Type B pancreatic cell (in vitro differentiated cells): ENCODE data around the gene ADAM33. TPM values are rescaled to one million over a fixed set of nuclear protein-coding genes. Genes with fewer than 3 reads are reported as not detected.

Experiments
- DNase-seq: peaks from one replicate; pipeline ENCODE4 v3.0.0; 2021; ENCODE audit warnings: mixed read lengths; ENCODE audit not compliant: unreplicated experiment; ENCODE audit errors: extremely low spot score
- H3K27ac Mint-ChIP-seq: 2 replicates; pipeline ENCODE4 v1.8.0; 2021; ENCODE audit warnings: mild to moderate bottlenecking, mixed read lengths
- H3K27me3 Mint-ChIP-seq: 2 replicates; pipeline ENCODE4 v1.8.0; 2021; ENCODE audit warnings: mixed read lengths
- H3K36me3 Mint-ChIP-seq: 2 replicates; pipeline ENCODE4 v1.8.0; 2021; ENCODE audit warnings: mixed read lengths
- H3K4me1 Mint-ChIP-seq: one replicate; pipeline ENCODE4 v1.8.0; 2021; ENCODE audit warnings: mixed read lengths; ENCODE audit not compliant: unreplicated experiment
- H3K4me3 Mint-ChIP-seq: 2 replicates; pipeline ENCODE4 v1.8.0; 2021; ENCODE audit warnings: mild to moderate bottlenecking, mixed read lengths
- H3K9me3 Mint-ChIP-seq: 2 replicates; pipeline ENCODE4 v1.8.0; 2021; ENCODE audit warnings: mixed read lengths
- CTCF ChIP-seq: fragments of 200-600 bp; sonication (generic); conservative IDR thresholded peaks from 2 replicates; pipeline ENCODE4 v1.5.0; 2021; ENCODE audit warnings: antibody characterized with exemption, mild to moderate bottlenecking
- total RNA-seq: library from RNA; stranded (reverse); gene quantifications from 2 replicates; pipeline ENCODE4 v1.2.1, GENCODE V29; 2021; ENCODE audit warnings: low replicate concordance

Gene ADAM33
- total RNA-seq, 1 donor from 2014 or later: 8.2 TPM

- Mint-ChIP-seq H3K4me1 (peaks cover 9% of the 10 kb centered on the region), H3K4me3 (no peak overlapping the region), H3K27me3 (peaks cover 3% of the 10 kb centered on the region), H3K27ac (no peak overlapping the region), H3K9me3 (no peaks in the 10 kb centered on the region), H3K36me3 (no peaks in the 10 kb centered on the region)
- TF ChIP-seq CTCF: no peak
- DNase-seq: no peak
These were observed 27.9 kb downstream of the ADAM33 start for GRCh38 chr20:3653921-3654320.

GRCh38 chr20:3652676-3653596 lies 28.9 kb downstream of the ADAM33 start:
- H3K4me3 Mint-ChIP-seq: no peak overlapping the region
- H3K9me3 Mint-ChIP-seq: no peaks in the 10 kb centered on the region
- H3K27me3 Mint-ChIP-seq: no peaks in the 10 kb centered on the region
- peaks cover 5% of the 10 kb centered on the region for H3K36me3 Mint-ChIP-seq
- TF ChIP-seq CTCF: no peak
- DNase-seq: no peak
- H3K27ac Mint-ChIP-seq: no peak overlapping the region
- peaks cover 13% of the 10 kb centered on the region for H3K4me1 Mint-ChIP-seq

- TF ChIP-seq CTCF: no peak
- no peak for DNase-seq
- no peak overlapping the region for H3K27ac Mint-ChIP-seq
- peaks cover 16% of the 10 kb centered on the region for H3K4me1 Mint-ChIP-seq
- peaks cover 10% of the 10 kb centered on the region for H3K36me3 Mint-ChIP-seq
- H3K9me3 Mint-ChIP-seq: no peaks in the 10 kb centered on the region
- no peaks in the 10 kb centered on the region for H3K27me3 Mint-ChIP-seq
- no peak overlapping the region for H3K4me3 Mint-ChIP-seq
These were observed 29.6 kb downstream of the ADAM33 start for GRCh38 chr20:3652221-3652620.

- DNase-seq: no peak
- no peaks in the 10 kb centered on the region for H3K27me3 Mint-ChIP-seq
- TF ChIP-seq CTCF: no peak
- no peak overlapping the region for H3K4me3 Mint-ChIP-seq
- H3K9me3 Mint-ChIP-seq: no peaks in the 10 kb centered on the region
- H3K27ac Mint-ChIP-seq: no peak overlapping the region
- peaks cover 16% of the 10 kb centered on the region for H3K4me1 Mint-ChIP-seq
- peaks cover 16% of the 10 kb centered on the region for H3K36me3 Mint-ChIP-seq
These were observed 30.4 kb downstream of the ADAM33 start for GRCh38 chr20:3651204-3651962.

- no peaks in the 10 kb centered on the region for H3K9me3 Mint-ChIP-seq
- DNase-seq: no peak
- H3K27ac Mint-ChIP-seq: no peak overlapping the region
- H3K4me1 Mint-ChIP-seq: peaks cover 16% of the 10 kb centered on the region
- H3K36me3 Mint-ChIP-seq: peaks cover 21% of the 10 kb centered on the region
- H3K27me3 Mint-ChIP-seq: no peaks in the 10 kb centered on the region
- H3K4me3 Mint-ChIP-seq: no peak overlapping the region
- TF ChIP-seq CTCF: no peak
These were observed 32.9 kb downstream of the ADAM33 start for GRCh38 chr20:3648951-3649350.
